Measurements from ENCODE around the gene FBLN1. TPM values are rescaled to one million over a fixed set of nuclear protein-coding genes. Genes with fewer than 3 reads are reported as not detected.

FBLN1 gene
- total RNA-seq, 1 experiment from 2014 or later = 23.4 TPM

GRCh38 chr22:45576273-45576625 is 73.6 kb downstream of the FBLN1 start (continued):
- TF ChIP-seq, protein P1, sequence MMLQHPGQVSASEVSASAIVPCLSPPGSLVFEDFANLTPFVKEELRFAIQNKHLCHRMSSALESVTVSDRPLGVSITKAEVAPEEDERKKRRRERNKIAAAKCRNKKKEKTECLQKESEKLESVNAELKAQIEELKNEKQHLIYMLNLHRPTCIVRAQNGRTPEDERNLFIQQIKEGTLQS (IDR thresholded peaks at IDR 0.05) = no peak
- TF ChIP-seq SP1 (IDR thresholded peaks at IDR 0.05; ENCODE audit: low read depth) = no peak
- no peak for TF ChIP-seq CTCF (IDR thresholded peaks at IDR 0.05 in 2 of 3, conservative IDR thresholded peaks at IDR 0.05 in 1 of 3; ENCODE audit: borderline replicate concordance in 1 of 3, insufficient read depth in 1 of 3, low read depth in 2 of 3, low read length in 2 of 3)
- no peak for TF ChIP-seq POLR2AphosphoS5 (IDR thresholded peaks at IDR 0.05; ENCODE audit: low read depth, low read length)
- TF ChIP-seq SIN3A (IDR thresholded peaks at IDR 0.05; ENCODE audit: low read depth) = no peak
- TF ChIP-seq, protein P2, sequence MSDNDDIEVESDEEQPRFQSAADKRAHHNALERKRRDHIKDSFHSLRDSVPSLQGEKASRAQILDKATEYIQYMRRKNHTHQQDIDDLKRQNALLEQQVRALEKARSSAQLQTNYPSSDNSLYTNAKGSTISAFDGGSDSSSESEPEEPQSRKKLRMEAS (IDR thresholded peaks at IDR 0.05) = no peak
- TF ChIP-seq CBX3 (IDR thresholded peaks at IDR 0.05; ENCODE audit: low read depth) = no peak

- no peak for DNase-seq (ENCODE audit: low read depth, low spot score)
- no TSS peak for BruUV-seq (replicated peaks)
- H3K27me3 ChIP-seq (ENCODE audit: insufficient read depth, low read length) = no peaks in the 10 kb centered on the region
- ChIA-PET POLR2A (no interaction called here), CTCF (interaction anchor here (0.9 kb wide), 1 partner anchor 287 kb away, joined by 3 read pairs; no protein-coding TSS in a partner anchor), RAD21 (ENCODE audit: low non-redundant PET in 1 of 2, low total read pairs in 2 of 2, uncharacterized antibody in 2 of 2, unreplicated experiment in 2 of 2) (no interaction called here)
- H3K4me1 ChIP-seq (ENCODE audit: control insufficient read depth in 1 of 2, insufficient read depth in 2 of 2, low read length in 2 of 2) = peaks cover 0 to 10% of the 10 kb centered on the region in 2 experiments; a peak in 1 of 4 replicates
- no peaks in the 10 kb centered on the region for H3K36me3 ChIP-seq (ENCODE audit: control insufficient read depth in 1 of 2, insufficient read depth in 2 of 2, low read length in 2 of 2)
- 0 out of 4 replicates have a peak, but pooled peaks cover 0 to 3% of the 10 kb centered on the region in 2 experiments for H3K9me3 ChIP-seq (ENCODE audit: control insufficient read depth in 1 of 2, insufficient read depth in 1 of 2, low read depth in 1 of 2, low read length in 2 of 2)
- no peak for TF ChIP-seq CTCF (IDR thresholded peaks at IDR 0.05 in 2 of 3, conservative IDR thresholded peaks at IDR 0.05 in 1 of 3; ENCODE audit: borderline replicate concordance in 1 of 3, insufficient read depth in 1 of 3, low read depth in 2 of 3, low read length in 2 of 3)
- no peak for TF ChIP-seq ZFX (IDR thresholded peaks at IDR 0.05)
- TF ChIP-seq JUND (IDR thresholded peaks at IDR 0.05) = no peak
- no peak for TF ChIP-seq RAD21 (IDR thresholded peaks at IDR 0.05; ENCODE audit: low read depth)
- no peak for TF ChIP-seq EZH2 (IDR thresholded peaks at IDR 0.05)
- no peak for TF ChIP-seq ZBTB33 (IDR thresholded peaks at IDR 0.05; ENCODE audit: extremely low read depth, insufficient replicate concordance, low read length)
- TF ChIP-seq, protein P1 (IDR thresholded peaks at IDR 0.05) = no peak
- no peak for TF ChIP-seq CBX3 (IDR thresholded peaks at IDR 0.05; ENCODE audit: low read depth)
- TF ChIP-seq SIN3A (IDR thresholded peaks at IDR 0.05; ENCODE audit: low read depth) = no peak
- no peak for TF ChIP-seq CEBPB (IDR thresholded peaks at IDR 0.05; ENCODE audit: low read depth)
- TF ChIP-seq SP1 (IDR thresholded peaks at IDR 0.05; ENCODE audit: low read depth) = no peak
- H3K4me3 ChIP-seq (replicated peaks in 1 of 2; ENCODE audit: low read depth in 1 of 2, low read length in 2 of 2) = no peak overlapping the region
- H2AFZ ChIP-seq (ENCODE audit: low read depth, low read length, poor library complexity, severe bottlenecking) = no peak overlapping the region
- no peaks in the 10 kb centered on the region for H3K79me2 ChIP-seq (ENCODE audit: insufficient read depth, low read length)
- H3K27ac ChIP-seq (ENCODE audit: low read depth, low read length) = no peak overlapping the region
- no peak overlapping the region for H3K4me2 ChIP-seq (ENCODE audit: low read length)
- H3K9ac ChIP-seq (ENCODE audit: low read length) = no peak overlapping the region
- H3K9me2 ChIP-seq (ENCODE audit: insufficient read depth) = no peaks in the 10 kb centered on the region
- no peak for ATAC-seq
- intact Hi-C loops (cut with micrococcal nuclease) = loop anchor here (10.0 kb wide), 1 partner anchor 288 kb away; no protein-coding TSS in a partner anchor
- no peaks in the 10 kb centered on the region for H4K20me1 ChIP-seq (ENCODE audit: insufficient read depth)
Measured at GRCh38 chr22:45576730-45577464, 74.2 kb downstream of the FBLN1 start.

All from HCT116 (cell line).